Stimulated activated CD8-positive, alpha-beta memory T cell treated with anti-CD3 and anti-CD28 coated beads, Interleukin-7, amount 100 ng/mL, for 48 hours (primary cell): ENCODE measurements around the gene CD274.
"Not testable (repeated sequence)": the region's sequence is repeated elsewhere in the genome, so short reads cannot be mapped to it uniquely, and the experiment has no call there.

ENCODE experiments used
- DNase-seq, 2 donors: peaks; one replicate each; pipeline ENCODE4 v3.0.0-alpha.2; 2020; ENCODE audit warnings: low read depth in 1 of 2; ENCODE audit errors: extremely low read depth in 1 of 2

Gene CD274

DNA sequence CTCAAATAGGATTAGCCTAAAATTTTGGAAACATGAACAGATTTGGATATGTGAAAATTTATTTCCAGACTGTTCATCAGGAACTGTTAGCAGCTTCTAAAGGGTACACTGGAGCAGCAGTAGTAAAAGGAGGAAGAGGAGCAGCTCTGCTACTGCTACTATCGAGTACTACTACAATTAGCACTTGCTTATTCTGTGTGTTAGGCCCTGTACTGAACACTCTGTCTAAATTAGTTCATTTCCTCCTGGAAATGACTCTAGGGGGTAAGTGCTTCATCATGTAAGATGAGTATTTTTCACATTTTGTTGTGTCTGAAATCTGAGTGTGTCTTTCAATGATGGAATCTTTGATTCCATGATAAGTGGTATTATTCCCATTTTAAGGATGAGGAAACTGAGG lies 9.8 kb downstream of the CD274 start:
- no peak for DNase-seq

DNA sequence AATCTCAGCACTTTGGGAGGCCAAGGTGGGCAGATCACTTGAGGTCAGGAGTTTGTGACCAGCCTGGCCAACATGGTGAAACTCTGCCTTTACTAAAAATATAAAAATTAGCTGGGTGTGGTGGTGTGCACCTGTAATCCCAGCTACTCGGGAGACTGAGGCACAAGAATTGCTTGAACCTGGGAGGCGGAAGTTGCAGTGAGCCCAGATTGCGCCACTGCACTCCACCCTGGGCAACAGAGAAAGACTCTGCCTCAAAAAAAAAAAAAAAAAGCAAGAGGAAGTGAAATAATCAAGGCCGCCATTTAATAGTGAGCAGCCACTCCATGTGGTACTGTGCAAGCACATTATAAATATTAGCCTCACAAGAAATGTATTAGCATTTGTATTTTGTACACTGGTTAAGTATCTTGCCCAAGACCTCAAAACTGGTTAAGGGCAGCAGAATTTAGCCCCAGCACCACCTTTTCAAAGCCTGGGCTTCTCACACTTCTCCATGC lies 14.5 kb downstream of the CD274 start:
- not testable (repeated sequence) for DNase-seq

DNA sequence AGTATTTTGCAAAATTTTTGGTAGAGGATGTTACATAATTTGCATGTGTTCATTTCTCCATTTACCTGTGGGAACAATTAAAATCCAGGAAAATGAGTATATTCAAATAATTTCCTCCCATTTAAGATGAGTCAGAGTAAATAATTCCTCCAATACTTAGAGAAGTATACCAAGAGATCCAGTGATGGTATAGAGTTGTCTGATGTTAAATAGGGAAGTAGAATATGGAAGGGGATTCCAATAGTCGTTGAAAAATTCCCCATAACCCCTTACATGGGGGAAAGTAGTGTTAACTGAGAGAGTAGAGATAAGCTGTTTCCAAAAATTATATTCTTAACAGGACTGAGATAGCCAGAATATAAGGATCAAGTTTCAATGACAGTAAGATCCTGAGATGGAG lies 15.7 kb downstream of the CD274 start:
- no peak for DNase-seq

DNA sequence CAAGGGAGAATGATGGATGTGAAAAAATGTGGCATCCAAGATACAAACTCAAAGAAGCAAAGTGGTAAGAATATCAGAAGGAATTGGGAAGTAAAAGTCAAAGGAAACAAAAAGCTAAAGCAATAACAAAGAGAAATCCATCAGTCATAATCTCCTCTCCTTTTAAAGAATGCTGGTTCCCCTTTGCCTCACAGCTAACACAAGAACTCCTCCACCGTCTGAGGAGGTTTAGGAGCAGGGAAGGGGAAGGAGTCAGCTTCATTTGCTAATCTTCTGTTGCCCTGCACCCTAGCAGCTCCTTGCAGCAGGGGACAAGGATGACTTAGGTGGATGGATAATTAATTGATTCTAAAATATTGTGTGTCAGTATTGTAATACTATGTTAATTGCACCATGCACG lies 16.4 kb downstream of the CD274 start:
- no peak for DNase-seq

DNA sequence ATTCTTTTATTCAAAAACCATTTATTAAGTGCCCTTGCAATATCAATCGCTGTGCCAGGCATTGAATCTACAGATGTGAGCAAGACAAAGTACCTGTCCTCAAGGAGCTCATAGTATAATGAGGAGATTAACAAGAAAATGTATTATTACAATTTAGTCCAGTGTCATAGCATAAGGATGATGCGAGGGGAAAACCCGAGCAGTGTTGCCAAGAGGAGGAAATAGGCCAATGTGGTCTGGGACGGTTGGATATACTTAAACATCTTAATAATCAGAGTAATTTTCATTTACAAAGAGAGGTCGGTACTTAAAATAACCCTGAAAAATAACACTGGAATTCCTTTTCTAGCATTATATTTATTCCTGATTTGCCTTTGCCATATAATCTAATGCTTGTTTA lies 18.5 kb downstream of the CD274 start:
- DNase-seq = no peak

DNA sequence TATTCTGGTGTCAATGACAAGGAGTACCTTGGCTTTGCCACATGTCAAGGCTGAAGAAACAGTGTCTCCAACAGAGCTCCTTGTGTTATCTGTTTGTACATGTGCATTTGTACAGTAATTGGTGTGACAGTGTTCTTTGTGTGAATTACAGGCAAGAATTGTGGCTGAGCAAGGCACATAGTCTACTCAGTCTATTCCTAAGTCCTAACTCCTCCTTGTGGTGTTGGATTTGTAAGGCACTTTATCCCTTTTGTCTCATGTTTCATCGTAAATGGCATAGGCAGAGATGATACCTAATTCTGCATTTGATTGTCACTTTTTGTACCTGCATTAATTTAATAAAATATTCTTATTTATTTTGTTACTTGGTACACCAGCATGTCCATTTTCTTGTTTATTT lies 19.8 kb downstream of the CD274 start:
- no peak for DNase-seq

DNA sequence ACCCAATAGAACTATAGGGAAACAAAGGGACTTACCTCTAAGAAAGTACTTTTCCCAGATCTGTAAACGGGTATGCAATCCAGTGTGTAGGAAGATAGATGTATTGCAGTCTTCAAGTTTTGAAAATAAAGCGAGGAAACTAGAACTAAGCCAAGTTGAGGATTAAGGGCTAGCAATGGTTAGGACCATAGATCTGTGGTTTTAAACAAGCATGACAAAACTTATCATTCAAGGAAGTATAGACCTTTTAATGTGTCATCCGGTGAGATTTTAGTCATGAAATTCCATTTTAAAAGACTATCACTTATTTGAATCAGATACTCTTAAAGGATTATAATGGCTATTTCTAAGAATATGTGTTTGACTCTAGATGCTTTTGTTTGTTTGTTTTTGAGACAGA lies 20.5 kb downstream of the CD274 start:
- no peak for DNase-seq

DNA sequence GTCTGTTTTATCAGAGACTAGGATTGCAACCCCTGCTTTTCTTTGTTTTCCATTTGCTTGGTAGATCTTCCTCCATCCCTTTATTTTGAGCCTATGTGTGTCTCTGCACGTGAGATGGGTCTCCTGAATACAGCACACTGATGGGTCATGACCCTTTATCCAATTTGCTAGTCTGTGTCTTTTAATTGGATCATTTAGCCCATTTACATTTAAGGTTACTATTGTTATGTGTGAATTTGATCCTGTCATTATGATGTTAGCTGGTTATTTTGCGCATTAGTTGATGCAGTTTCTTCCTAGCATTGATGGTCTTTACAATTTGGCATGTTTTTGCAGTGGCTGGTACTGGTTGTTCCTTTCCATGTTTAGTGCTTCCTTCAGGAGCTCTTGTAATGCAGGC lies 25.3 kb downstream of the CD274 start:
- DNase-seq = not testable (repeated sequence)

DNA sequence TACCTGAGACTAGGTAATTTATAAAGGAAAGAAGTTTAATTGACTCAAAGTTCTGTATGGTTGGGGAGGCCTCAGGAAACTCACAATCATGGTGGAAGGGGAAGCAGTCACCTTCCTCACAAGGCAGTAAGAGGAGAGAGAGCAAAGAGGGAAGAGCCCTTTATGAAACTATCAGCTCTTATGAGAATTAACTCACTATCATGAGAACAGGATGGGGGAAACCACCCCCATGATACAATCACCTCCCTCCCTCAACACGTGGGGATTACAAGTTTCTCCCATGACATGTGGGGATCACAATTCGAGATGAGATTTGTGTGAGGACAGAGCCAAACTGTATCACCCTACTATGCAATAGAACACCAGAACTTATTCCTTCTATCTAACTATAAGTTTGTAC lies 27.9 kb downstream of the CD274 start:
- DNase-seq = no peak

DNA sequence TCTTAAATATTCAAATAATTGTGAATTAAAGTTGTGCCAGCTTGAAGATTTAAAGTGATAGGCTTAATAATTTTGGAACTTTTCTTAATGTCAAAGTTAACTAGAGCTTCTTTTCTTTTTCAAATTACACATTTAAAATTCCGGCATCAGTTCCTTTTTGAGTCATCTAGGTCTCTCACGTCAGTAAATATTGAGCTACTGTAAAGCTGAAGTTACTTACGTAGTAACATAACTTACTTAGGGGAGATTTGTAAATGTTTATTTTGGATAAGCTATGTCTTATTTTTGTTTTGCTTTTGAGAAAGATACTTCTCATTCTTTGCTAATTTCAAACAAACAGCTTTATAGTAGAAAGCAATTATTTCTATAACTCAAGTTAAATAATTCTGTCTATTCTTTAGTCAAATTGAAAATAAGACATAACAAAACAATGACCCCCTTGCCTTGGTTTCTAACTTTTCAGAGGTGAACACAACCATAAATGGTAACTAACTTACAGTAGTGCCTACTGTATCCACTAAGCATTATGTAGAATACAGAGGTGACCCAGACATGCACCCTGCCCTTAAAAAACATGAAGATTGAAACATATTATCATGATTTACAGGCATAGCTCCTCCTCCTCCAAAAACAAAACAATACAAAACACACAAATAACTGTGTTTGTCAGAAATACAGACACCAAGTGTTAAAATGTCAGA lies 29.8 kb downstream of the CD274 start:
- no peak for DNase-seq

DNA sequence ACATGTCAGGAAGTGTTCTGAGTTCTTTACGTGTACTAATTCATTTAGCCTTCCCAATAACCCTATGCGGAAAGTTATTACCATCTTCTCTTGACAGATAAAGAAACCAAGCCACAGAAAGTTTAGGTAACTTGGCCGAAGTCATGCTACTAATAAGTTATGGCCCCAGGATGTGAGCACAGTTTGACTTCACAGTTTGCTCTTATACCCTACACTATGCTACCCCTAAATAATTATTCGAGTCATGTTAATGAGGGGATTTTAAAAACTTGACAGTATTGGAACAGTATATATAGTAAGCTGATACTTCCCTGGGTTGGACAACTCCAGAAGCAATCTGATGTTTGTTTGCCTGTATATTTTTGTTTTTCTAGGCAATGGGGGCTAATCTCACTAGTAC lies 30.6 kb downstream of the CD274 start:
- no peak for DNase-seq

DNA sequence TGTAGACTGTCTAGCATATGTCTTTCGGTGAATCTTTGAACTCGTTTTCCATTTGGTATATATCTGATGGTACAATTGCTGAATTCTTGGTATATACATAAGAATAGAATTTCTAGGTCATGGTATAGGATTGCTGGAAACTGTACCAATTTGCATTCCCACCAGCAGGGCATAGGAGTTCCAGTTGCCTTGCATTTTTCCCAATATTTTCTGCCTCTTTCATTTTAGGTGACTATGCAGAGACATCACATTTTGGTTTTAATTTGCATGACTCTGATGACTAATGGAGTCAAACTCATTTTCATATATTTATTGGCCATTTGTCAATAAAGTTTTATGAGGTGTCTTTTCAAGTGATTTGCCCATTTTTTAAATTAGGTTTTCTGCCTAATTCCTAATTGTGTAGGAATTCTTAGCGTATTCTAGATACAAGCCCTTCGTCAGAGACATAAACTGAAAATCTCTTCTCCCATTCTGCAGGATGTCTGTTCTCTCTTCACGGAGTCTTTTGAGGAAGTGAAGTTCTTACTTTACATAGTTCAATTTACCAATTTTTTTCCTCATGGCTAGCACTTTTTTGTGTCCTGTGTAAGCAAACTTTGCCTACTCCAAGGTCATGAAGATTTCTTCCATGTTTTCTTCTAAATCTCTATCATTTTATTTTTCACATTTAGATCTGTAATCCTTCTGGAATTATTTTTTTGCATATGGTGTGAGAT lies 31.1 kb downstream of the CD274 start:
- no peak for DNase-seq

DNA sequence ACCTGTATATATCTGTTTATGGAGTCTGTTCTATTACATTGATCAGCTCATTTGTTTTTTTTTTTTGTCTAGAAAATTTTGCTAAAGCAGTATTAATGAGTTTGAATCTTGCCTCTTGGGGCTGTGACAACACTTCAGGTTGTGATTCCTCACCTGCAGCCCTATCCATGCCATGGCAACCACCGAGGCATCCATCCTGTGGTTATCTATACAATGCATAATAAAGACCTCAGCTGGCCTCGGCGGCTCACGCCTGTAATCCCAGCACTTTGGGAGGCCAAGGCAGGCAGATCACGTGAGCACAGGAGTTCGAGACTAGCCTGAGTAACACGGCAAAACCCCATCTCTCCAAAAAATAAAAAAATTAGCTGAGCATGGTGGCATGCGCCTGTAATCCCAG lies 31.9 kb downstream of the CD274 start:
- no peak for DNase-seq

DNA sequence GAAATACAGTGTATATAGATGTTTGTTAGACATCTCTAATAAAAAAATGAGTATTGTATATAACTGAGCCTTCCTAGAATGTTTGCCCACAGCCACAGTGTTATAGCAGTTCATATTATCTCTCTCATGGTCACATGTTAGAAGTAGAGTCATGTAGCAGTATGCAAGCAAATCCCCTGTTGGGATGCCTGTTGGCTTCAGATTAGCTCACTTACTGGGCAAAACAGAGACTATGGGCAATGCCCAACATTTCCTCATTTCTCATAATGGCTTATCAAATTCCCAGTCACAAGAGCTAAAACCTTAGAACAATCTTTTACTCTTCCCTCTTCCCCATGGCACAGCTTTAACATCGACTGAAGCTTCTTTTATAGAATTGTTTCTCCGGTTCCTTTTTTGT lies 33.0 kb downstream of the CD274 start:
- DNase-seq = no peak

DNA sequence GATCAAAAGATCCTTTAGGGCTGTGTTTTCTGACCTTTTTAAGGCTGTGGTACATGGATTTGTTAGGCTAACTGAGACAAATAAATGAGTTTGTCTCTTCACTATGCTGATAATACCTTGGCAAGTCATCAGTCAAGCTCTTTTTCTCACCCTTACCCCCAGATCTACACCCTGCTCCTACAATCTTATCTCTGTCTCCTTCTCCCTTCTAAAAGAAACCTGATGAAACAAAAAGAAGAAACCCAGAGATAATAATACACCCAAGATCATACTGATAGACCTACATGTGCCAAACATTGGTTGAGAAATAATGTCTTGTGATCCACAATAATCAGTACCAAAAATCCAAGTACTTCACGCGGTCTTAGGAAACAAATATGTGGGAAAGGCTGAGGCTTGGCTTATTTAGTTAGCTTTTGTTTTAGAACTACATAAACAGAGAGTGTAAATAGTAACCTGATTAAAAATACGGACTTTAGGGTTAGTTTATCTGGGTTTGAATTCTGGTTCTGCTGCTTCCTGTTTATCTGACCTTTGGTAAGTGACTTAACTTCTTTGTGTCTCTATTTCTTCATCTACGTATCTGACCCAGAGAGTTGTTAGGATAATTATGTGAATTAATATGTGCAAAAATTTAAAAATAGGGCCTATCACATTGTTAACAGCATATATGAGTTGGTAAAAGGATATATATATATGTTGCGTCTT lies 35.2 kb downstream of the CD274 start:
- DNase-seq = no peak

DNA sequence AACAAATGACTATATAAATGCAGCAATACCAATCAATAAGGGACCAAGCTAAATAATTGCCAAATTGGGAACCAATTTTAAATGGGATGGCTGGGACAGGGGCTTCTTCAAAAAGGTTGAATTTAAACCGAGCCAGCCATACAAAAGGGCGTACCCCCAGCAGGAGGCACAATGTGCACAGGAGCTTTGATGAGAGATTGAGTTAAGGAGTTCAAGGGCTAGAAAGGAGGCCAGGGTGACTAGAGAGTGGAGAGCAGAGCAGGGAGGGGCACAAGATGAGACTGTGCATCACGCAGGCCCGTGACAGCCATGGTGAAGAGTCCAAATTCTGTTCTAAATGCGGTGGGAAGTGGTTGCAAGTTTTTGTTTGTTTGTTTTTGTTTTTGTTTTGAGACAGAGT lies 36.6 kb downstream of the CD274 start:
- DNase-seq = no peak

DNA sequence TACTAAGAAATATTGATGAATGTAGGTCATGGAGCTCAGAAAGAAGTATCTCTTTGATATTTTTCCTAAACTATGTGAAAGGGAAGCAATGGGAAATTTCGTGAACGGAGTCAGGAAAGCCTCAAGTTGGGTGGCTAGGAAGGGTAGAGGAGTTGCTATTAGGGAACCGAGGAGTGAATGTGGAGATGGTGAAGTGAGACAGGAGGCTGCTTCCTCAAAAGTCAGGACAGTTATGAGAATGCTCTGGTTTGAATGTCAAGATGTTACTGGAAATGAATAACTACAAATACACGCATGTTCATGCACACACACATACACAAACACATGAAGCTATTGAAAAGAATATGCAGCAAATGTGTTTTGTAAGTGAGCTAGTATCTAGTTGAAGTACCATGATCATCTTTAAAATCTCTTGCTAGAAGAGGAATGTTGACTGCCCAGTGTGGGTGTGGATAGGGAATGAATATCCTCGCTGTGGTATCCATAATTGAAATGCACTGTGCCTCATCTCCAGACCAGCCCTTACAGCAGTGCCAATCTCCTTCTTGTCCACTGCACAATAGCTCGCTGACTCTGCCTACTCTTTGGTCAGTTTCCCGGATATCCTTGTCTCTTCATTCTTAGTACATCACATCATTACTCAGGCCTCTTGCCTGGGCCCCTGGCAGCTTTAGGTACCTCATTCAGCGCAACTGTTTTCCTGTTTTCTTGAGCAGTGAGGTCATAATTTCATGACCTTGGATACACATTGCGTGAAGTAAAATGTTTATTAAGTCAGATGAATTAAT lies 38.1 kb downstream of the CD274 start:
- no peak for DNase-seq

DNA sequence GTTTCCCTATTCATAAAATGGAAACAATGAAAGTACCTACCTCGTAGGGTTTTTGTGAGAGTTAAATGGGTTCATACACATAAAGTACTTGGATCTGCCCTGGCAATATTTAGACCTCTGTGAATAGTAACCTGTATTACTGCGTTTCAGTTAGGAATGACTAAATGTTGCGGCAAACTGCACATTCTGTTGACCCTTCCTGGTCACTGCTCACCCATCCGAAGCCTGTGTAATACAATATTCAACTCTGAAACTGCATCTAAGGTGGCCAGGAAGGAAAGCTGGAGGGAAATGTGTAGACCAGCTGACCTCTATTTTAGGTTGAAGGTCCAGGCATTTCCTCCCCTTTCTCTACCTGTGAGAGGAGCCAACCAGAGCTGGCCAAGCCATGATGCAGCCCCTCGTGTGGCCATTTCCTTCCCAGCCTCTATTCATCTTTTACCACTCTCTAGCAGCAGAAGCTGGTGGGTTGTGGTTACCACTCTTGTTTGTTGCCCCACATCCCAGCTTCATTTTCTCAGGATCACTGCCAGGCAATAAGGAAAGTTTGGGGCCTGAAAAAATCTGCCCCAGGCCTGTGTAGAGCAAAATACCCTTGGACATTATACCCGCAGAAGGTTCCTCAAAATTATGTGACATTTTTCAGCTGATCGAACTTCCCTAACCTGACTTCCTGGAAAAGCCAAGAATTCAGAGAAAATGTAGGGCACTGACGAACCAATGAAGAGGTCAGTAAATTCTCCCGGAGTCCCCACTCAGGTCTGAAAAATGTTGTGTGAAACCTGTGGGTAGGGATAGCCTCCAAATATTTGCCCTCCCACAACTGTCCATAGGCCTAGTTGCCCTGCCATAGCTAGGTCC lies 39.5 kb downstream of the CD274 start:
- DNase-seq = no peak

DNA sequence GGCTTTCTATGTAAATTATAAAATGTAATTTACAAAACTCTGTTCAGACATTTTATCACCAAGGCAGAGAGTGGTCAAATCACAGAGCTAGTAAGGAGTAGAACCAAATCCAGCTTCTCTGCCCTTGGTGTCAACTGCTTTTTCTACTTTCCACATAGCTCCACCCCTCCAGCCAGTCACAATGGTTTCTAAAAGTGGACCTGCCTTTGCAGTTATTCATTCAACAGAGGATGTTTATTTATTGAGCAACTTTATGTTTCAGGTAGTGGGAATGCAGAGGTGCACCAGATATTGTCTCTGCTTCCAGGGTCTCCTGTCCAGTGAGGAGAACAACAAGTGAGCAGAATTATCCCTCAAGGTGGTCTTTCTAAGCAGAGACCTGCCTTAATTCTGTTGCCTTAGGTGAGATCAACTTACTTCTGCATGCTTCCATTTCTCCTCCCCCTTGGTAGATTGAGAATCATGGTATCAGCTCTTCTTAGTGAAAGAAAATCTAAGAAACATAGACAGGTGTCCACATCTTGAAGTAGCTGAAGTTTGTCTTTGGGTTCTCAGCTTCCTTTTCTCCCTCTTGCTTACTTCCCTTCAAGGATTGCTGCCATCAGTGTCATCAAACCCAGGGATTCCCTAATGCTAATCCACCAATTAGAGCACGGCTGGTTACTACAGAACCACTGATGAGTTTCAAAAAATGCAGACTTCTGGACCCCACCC lies 42.8 kb downstream of the CD274 start:
- no peak for DNase-seq
